ENCODE measurements around the gene BCL11A. TPM values are rescaled to one million over a fixed set of nuclear protein-coding genes. Genes with fewer than 3 reads are reported as not detected.

Gene BCL11A
- total and polyA plus RNA-seq, 2 experiments from 2014 or later: 57.5 to 77.6 TPM

- TF ChIP-seq CTCF (conservative IDR thresholded peaks at IDR 0.05; ENCODE audit: low read depth in 2 of 2): no peak
Observed at GRCh38 chr2:60481257-60481656, 72.2 kb downstream of the BCL11A start (continued).

DNA sequence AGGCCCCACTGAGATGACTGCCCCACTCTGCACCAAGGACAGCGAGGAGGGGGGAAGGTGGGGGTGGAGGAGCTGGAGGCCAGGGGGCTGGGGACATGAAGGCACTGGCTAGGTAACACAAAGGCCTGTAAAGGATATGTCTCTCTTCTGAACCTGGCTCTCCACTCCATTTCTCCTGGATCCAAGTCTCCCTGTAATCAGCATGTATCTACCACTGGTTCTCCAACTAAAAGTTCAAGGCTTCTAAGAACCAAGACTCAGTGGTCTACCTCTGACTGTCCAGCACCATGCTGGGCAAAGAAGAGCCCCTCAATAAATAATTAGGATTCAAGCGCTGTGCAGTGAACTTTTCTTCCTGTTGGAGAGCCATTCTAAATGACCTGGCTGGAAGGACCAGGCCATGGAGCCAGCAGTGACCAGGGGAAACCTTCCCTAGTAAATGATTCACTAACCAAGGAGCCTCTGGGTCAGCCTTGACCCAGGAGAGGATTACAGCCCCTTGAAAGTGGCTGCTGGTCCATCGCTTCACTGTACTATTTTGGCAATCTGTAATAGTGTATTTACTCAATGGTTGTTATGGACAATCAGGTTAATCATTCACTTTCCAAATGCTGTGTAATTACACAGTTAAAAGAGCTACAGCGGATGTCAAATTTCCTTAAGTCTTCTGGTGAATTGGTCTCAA is 73.2 kb downstream of the BCL11A start:
- Histone ChIP-seq H3K9me2 (ENCODE audit: insufficient read depth) (no peaks in the 10 kb centered on the region), H2AFZ (no peak overlapping the region), H3K27ac (ENCODE audit: low read depth) (no peak overlapping the region), H3K4me1 (ENCODE audit: insufficient read depth) (peaks cover 81% of the 10 kb centered on the region), H3K4me3 (no peak overlapping the region), H4K20me1 (replicated peaks; ENCODE audit: insufficient read depth) (peaks cover 76% of the 10 kb centered on the region), H3K27me3 (ENCODE audit: insufficient read depth) (peaks cover 47% of the 10 kb centered on the region), H3K36me3 (ENCODE audit: insufficient read depth) (no peaks in the 10 kb centered on the region), H3F3A (replicated peaks; ENCODE audit: low read depth) (no peaks in the 10 kb centered on the region), H3K4me2 (no peak overlapping the region), H3K79me2 (replicated peaks; ENCODE audit: insufficient read depth) (peaks cover 92% of the 10 kb centered on the region)
- DNase-seq (ENCODE audit: low spot score) (no peak), ATAC-seq (no peak)
- H3K4me1 Mint-ChIP-seq: peaks cover 81% of the 10 kb centered on the region
- no peak overlapping the region for H3K4me3 Mint-ChIP-seq
- peaks cover 39% of the 10 kb centered on the region for H3K27me3 Mint-ChIP-seq (ENCODE audit: insufficient read depth, low read depth, poor library complexity)
- no peak overlapping the region for H3K27ac Mint-ChIP-seq
- no peaks in the 10 kb centered on the region for H3K9me3 Mint-ChIP-seq
- peaks cover 23% of the 10 kb centered on the region for H3K36me3 Mint-ChIP-seq (ENCODE audit: low read depth)
- TF ChIP-seq ZNF114 (CRISPR knock-in tag; IDR thresholded peaks at IDR 0.05) (no peak), CTCF (conservative IDR thresholded peaks at IDR 0.05; ENCODE audit: low read depth in 2 of 2) (no peak), EZH2phosphoT487 (IDR thresholded peaks at IDR 0.05; ENCODE audit: unreplicated experiment) (no peak), EZH2 (IDR thresholded peaks at IDR 0.05; ENCODE audit: low read depth, unreplicated experiment) (no peak), ZNF331 (CRISPR knock-in tag; IDR thresholded peaks at IDR 0.05; ENCODE audit: low read depth) (no peak), POLR2AphosphoS5 (IDR thresholded peaks at IDR 0.05; ENCODE audit: low read depth) (no peak), STAT1 (IDR thresholded peaks at IDR 0.05; ENCODE audit: unreplicated experiment) (no peak), ETS1 (IDR thresholded peaks at IDR 0.05) (no peak), JUNB (IDR thresholded peaks at IDR 0.05; ENCODE audit: unreplicated experiment) (no peak), NANOG (IDR thresholded peaks at IDR 0.05; ENCODE audit: borderline replicate concordance) (no peak), CREB1 (CRISPR knock-in tag; IDR thresholded peaks at IDR 0.05; ENCODE audit: low read depth) (no peak)
- TF ChIP-seq, protein P1, sequence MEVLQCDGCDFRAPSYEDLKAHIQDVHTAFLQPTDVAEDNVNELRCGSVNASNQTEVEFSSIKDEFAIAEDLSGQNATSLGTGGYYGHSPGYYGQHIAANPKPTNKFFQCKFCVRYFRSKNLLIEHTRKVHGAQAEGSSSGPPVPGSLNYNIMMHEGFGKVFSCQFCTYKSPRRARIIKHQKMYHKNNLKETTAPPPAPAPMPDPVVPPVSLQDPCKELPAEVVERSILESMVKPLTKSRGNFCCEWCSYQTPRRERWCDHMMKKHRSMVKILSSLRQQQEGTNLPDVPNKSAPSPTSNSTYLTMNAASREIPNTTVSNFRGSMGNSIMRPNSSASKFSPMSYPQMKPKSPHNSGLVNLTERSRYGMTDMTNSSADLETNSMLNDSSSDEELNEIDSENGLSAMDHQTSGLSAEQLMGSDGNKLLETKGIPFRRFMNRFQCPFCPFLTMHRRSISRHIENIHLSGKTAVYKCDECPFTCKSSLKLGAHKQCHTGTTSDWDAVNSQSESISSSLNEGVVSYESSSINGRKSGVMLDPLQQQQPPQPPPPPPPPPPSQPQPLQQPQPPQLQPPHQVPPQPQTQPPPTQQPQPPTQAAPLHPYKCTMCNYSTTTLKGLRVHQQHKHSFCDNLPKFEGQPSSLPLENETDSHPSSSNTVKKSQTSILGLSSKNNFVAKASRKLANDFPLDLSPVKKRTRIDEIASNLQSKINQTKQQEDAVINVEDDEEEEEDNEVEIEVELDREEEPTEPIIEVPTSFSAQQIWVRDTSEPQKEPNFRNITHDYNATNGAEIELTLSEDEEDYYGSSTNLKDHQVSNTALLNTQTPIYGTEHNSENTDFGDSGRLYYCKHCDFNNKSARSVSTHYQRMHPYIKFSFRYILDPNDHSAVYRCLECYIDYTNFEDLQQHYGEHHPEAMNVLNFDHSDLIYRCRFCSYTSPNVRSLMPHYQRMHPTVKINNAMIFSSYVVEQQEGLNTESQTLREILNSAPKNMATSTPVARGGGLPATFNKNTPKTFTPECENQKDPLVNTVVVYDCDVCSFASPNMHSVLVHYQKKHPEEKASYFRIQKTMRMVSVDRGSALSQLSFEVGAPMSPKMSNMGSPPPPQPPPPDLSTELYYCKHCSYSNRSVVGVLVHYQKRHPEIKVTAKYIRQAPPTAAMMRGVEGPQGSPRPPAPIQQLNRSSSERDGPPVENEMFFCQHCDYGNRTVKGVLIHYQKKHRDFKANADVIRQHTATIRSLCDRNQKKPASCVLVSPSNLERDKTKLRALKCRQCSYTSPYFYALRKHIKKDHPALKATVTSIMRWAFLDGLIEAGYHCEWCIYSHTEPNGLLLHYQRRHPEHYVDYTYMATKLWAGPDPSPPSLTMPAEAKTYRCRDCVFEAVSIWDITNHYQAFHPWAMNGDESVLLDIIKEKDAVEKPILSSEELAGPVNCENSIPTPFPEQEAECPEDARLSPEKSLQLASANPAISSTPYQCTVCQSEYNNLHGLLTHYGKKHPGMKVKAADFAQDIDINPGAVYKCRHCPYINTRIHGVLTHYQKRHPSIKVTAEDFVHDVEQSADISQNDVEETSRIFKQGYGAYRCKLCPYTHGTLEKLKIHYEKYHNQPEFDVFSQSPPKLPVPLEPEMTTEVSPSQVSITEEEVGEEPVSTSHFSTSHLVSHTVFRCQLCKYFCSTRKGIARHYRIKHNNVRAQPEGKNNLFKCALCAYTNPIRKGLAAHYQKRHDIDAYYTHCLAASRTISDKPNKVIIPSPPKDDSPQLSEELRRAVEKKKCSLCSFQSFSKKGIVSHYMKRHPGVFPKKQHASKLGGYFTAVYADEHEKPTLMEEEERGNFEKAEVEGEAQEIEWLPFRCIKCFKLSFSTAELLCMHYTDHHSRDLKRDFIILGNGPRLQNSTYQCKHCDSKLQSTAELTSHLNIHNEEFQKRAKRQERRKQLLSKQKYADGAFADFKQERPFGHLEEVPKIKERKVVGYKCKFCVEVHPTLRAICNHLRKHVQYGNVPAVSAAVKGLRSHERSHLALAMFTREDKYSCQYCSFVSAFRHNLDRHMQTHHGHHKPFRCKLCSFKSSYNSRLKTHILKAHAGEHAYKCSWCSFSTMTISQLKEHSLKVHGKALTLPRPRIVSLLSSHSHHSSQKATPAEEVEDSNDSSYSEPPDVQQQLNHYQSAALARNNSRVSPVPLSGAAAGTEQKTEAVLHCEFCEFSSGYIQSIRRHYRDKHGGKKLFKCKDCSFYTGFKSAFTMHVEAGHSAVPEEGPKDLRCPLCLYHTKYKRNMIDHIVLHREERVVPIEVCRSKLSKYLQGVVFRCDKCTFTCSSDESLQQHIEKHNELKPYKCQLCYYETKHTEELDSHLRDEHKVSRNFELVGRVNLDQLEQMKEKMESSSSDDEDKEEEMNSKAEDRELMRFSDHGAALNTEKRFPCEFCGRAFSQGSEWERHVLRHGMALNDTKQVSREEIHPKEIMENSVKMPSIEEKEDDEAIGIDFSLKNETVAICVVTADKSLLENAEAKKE (CRISPR knock-in tag; IDR thresholded peaks at IDR 0.05): no peak

All from GM23338 (cell line).